ENCODE measurements around the gene RFTN1. TPM values are rescaled to one million over a fixed set of nuclear protein-coding genes. Genes with fewer than 3 reads are reported as not detected.
A peak's percentile ranks its signal among the peaks of the same experiment; 100 is the strongest.

Gene RFTN1
- total RNA-seq, 2 experiments from 2014 or later = 55.7 to 56.4 TPM

DNA sequence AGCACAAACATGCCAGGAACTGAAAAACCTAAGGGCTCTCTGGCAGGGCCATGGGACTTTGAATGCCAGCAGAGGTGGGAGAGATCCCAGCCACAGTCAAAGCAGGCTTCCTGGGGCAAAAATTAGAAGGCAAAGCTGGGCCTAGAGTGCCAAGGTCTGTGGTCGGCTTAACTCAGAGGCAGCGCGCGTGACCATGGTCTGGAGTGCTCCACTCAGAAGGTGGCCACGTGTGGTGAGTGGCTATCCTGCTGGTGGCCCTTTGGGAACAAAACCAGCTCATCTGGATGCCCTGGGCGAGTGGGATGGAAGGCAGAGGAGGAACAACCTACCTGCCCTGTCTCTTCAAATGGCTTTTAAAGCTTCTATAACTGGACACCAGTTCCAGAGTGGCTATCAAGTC is 185.4 kb downstream of the RFTN1 start:
- POLR2A ChIA-PET = interaction anchor here (0.5 to 1.4 kb wide), 2 partner anchors 42 to 223 kb away, joined by 3 read pairs; no protein-coding TSS in a partner anchor
- peaks cover 94% of the 10 kb centered on the region for H3K36me3 ChIP-seq (ENCODE audit: insufficient read depth, low read length)
- Mint-ChIP-seq H3K36me3 (ENCODE audit: low read depth) (peaks cover 100% of the 10 kb centered on the region), H3K27ac (peak overlapping the region; percentile 55), H3K4me3 (no peak overlapping the region), H3K9me3 (peaks cover 12% of the 10 kb centered on the region), H3K27me3 (no peaks in the 10 kb centered on the region), H3K4me1 (ENCODE audit: low read depth) (peaks cover 28% of the 10 kb centered on the region)
- CTCF ChIA-PET = no interaction called here
- no peaks in the 10 kb centered on the region for H3K27me3 ChIP-seq (ENCODE audit: control insufficient read depth in 1 of 2, insufficient read depth in 2 of 2, low read length in 2 of 2)
- H3K9me3 ChIP-seq (ENCODE audit: control insufficient read depth in 1 of 2, insufficient read depth in 1 of 2, low read length in 2 of 2) = peaks cover 7 to 18% of the 10 kb centered on the region in 2 experiments
- ATAC-seq (ENCODE audit: poor library complexity) (no peak), DNase-seq (no peak)
- TF ChIP-seq, protein P1, sequence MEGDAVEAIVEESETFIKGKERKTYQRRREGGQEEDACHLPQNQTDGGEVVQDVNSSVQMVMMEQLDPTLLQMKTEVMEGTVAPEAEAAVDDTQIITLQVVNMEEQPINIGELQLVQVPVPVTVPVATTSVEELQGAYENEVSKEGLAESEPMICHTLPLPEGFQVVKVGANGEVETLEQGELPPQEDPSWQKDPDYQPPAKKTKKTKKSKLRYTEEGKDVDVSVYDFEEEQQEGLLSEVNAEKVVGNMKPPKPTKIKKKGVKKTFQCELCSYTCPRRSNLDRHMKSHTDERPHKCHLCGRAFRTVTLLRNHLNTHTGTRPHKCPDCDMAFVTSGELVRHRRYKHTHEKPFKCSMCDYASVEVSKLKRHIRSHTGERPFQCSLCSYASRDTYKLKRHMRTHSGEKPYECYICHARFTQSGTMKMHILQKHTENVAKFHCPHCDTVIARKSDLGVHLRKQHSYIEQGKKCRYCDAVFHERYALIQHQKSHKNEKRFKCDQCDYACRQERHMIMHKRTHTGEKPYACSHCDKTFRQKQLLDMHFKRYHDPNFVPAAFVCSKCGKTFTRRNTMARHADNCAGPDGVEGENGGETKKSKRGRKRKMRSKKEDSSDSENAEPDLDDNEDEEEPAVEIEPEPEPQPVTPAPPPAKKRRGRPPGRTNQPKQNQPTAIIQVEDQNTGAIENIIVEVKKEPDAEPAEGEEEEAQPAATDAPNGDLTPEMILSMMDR (IDR thresholded peaks at IDR 0.05) = no peak
- intact Hi-C loops (cut with DNase I, micrococcal nuclease) = loop anchor here in 1 of 2 experiments (10.0 kb wide), 1 partner anchor 53 kb away; no protein-coding TSS in a partner anchor
- H3K27ac ChIP-seq (ENCODE audit: low read depth in 1 of 2, low read length in 2 of 2) = no peak overlapping the region
- peaks cover 8% of the 10 kb centered on the region for H3K4me1 ChIP-seq (ENCODE audit: insufficient read depth, low read length)
- no peak overlapping the region for H3K4me3 ChIP-seq (ENCODE audit: low read length)

DNA sequence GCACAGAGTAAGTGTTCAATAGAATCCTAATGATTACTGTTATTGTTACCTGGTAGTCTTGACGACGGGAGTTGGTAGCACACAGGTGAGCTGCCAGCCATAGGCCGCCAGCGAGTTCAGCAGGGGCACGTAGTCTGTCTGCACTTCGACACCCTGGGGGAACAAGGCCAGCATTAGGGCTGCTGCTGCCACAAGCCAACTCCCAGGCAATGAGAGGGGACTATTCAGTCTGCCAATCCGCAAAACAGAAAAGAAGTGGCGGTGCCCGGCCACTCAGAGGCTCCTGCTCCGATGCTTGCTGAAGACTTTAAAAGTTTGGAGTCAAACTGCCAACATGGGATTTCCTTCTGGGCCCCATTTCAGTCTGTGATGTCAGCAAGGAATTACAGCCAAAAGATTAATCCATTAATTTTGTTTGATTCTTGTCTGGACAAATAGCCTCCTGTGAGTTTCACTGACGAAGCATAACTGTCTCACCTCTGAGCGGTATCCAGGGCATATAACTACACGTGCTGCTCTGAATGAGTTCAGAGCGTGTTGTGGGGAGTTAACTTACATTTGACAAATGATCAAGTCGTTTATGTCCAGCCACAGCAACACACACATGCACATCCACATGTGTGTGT is 186.7 kb downstream of the RFTN1 start:
- peaks cover 100% of the 10 kb centered on the region for H3K36me3 Mint-ChIP-seq (ENCODE audit: low read depth)
- Histone ChIP-seq H3K36me3 (ENCODE audit: insufficient read depth, low read length) (peaks cover 97% of the 10 kb centered on the region), H3K27ac (ENCODE audit: low read depth in 1 of 2, low read length in 2 of 2) (no peak overlapping the region), H3K4me3 (ENCODE audit: low read length) (no peak overlapping the region), H3K27me3 (ENCODE audit: control insufficient read depth in 1 of 2, insufficient read depth in 2 of 2, low read length in 2 of 2) (no peaks in the 10 kb centered on the region), H3K9me3 (ENCODE audit: control insufficient read depth in 1 of 2, insufficient read depth in 1 of 2, low read length in 2 of 2) (peaks cover 7 to 16% of the 10 kb centered on the region in 2 experiments), H3K4me1 (ENCODE audit: insufficient read depth, low read length) (peaks cover 14% of the 10 kb centered on the region)
- intact Hi-C loops (cut with DNase I, micrococcal nuclease) = loop anchor here in 1 of 2 experiments (10.0 kb wide), 1 partner anchor 52 kb away; no protein-coding TSS in a partner anchor
- TF ChIP-seq, protein P1 (IDR thresholded peaks at IDR 0.05) = no peak
- no peak overlapping the region for H3K4me3 Mint-ChIP-seq
- H3K27ac Mint-ChIP-seq = peak overlapping the region; percentile 78
- peaks cover 6% of the 10 kb centered on the region for H3K9me3 Mint-ChIP-seq
- no peak for ATAC-seq (ENCODE audit: poor library complexity)
- peaks cover 17% of the 10 kb centered on the region for H3K4me1 Mint-ChIP-seq (ENCODE audit: low read depth)
- POLR2A ChIA-PET = no interaction called here
- no peaks in the 10 kb centered on the region for H3K27me3 Mint-ChIP-seq
- CTCF ChIA-PET = interaction anchor here (2.0 kb wide), 1 partner anchor 37 kb away, joined by 6 read pairs; no protein-coding TSS in a partner anchor
- no peak for DNase-seq

DNA sequence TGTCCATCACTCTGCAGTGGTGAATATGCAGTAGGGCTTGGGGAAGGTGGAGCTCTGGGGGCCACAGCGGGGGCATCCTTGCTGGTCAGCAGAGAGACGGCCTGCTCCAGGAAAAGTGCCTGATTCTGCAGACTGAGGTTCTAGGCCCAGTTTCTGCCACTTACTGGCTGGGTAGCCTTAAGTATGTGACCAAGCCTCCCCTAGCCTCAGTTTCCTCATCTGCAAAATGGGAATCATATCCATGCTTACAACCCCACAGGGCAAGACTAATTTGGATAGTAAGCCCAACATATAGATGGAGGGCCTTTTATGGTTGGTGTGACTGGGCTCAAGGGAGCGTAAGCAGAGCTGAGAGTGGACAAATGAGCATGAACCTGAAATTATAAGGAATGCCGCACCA is 187.6 kb downstream of the RFTN1 start:
- Histone ChIP-seq H3K27ac (ENCODE audit: low read depth in 1 of 2, low read length in 2 of 2) (no peak overlapping the region), H3K36me3 (ENCODE audit: insufficient read depth, low read length) (peaks cover 98% of the 10 kb centered on the region), H3K27me3 (ENCODE audit: control insufficient read depth in 1 of 2, insufficient read depth in 2 of 2, low read length in 2 of 2) (no peaks in the 10 kb centered on the region), H3K9me3 (ENCODE audit: control insufficient read depth in 1 of 2, insufficient read depth in 1 of 2, low read length in 2 of 2) (peaks cover 7% of the 10 kb centered on the region in 2 experiments), H3K4me3 (ENCODE audit: low read length) (no peak overlapping the region), H3K4me1 (ENCODE audit: insufficient read depth, low read length) (peaks cover 21% of the 10 kb centered on the region)
- intact Hi-C loops (cut with DNase I, micrococcal nuclease) = loop anchor here in 1 of 2 experiments (10.0 kb wide), 1 partner anchor 51 kb away; no protein-coding TSS in a partner anchor
- H3K9me3 Mint-ChIP-seq = peaks cover 2% of the 10 kb centered on the region
- ATAC-seq (ENCODE audit: poor library complexity) (no peak), DNase-seq (no peak)
- peak overlapping the region; percentile 78 for H3K27ac Mint-ChIP-seq
- H3K4me3 Mint-ChIP-seq = no peak overlapping the region
- CTCF ChIA-PET = interaction anchor here (2.0 kb wide), 1 partner anchor 36 kb away, joined by 6 read pairs; no protein-coding TSS in a partner anchor
- POLR2A ChIA-PET = interaction anchor here (2.5 kb wide), 1 partner anchor 12 kb away, joined by 8 read pairs; no protein-coding TSS in a partner anchor
- peaks cover 23% of the 10 kb centered on the region for H3K4me1 Mint-ChIP-seq (ENCODE audit: low read depth)
- TF ChIP-seq, protein P1 (IDR thresholded peaks at IDR 0.05) = no peak
- H3K36me3 Mint-ChIP-seq (ENCODE audit: low read depth) = peaks cover 100% of the 10 kb centered on the region
- no peaks in the 10 kb centered on the region for H3K27me3 Mint-ChIP-seq

Measured in CD4-positive, alpha-beta T cell (primary cell).